ENCODE data around the gene CD40LG. TPM values are rescaled to one million over a fixed set of nuclear protein-coding genes. Genes with fewer than 3 reads are reported as not detected.
A peak's percentile ranks its signal among the peaks of the same experiment; 100 is the strongest.

Gene CD40LG
- total and polyA plus RNA-seq, 4 experiments from 2014 or later, result 68.4 to 137 (median 91.9) TPM

- H3K9me3 Mint-ChIP-seq, result no peaks in the 10 kb centered on the region
- CTCF ChIA-PET (ENCODE audit: partially characterized antibody), result interaction anchor here (0.7 to 1.6 kb wide), 6 partner anchors 13 to 267 kb away, joined by 3 to 4 read pairs (median 3); no protein-coding TSS in a partner anchor
- Histone ChIP-seq H3K9me3 (ENCODE audit: control insufficient read depth in 1 of 2, low read length in 2 of 2) (no peaks in the 10 kb centered on the region), H3K4me1 (ENCODE audit: insufficient read depth, low read length) (peaks cover 91% of the 10 kb centered on the region), H3K4me3 (ENCODE audit: low read length in 2 of 2) (peak overlapping the region in 1 of 2 donors; percentile 50), H3K27me3 (ENCODE audit: insufficient read depth, low read length) (no peaks in the 10 kb centered on the region), H3K27ac (ENCODE audit: low read depth, low read length) (peak overlapping the region; percentile 58), H3K36me3 (ENCODE audit: insufficient read depth, low read length) (no peaks in the 10 kb centered on the region)
- peaks cover 54 to 89% (median 76%) of the 10 kb centered on the region in 4 donors for H3K4me1 Mint-ChIP-seq
- H3K36me3 Mint-ChIP-seq, result peaks cover 0 to 2% of the 10 kb centered on the region in 2 donors
- H3K4me3 Mint-ChIP-seq, result peak overlapping the region; percentile 78 to 93 (median 88)
- DNase-seq, result peak in 1 of 5 donors; percentile 50
- POLR2A ChIA-PET (ENCODE audit: partially characterized antibody), result interaction anchor here (0.8 to 3.2 kb wide), 14 partner anchors 11 to 55 kb away, joined by 3 to 32 read pairs (median 6); no protein-coding TSS in a partner anchor
- no peaks in the 10 kb centered on the region for H3K27me3 Mint-ChIP-seq
- intact Hi-C loops (cut with micrococcal nuclease), result no loop called here
- H3K27ac Mint-ChIP-seq, result peak overlapping the region; percentile 77 to 95 (median 93)
These were observed 8.3 kb upstream of the CD40LG start for GRCh38 chrX:136639506-136640176.

- Histone ChIP-seq H3K4me3 (ENCODE audit: low read length in 2 of 2) (no peak overlapping the region), H3K9me3 (ENCODE audit: control insufficient read depth in 1 of 2, low read length in 2 of 2) (no peaks in the 10 kb centered on the region), H3K4me1 (ENCODE audit: insufficient read depth, low read length) (peaks cover 82% of the 10 kb centered on the region), H3K27me3 (ENCODE audit: insufficient read depth, low read length) (no peaks in the 10 kb centered on the region), H3K36me3 (ENCODE audit: insufficient read depth, low read length) (no peaks in the 10 kb centered on the region), H3K27ac (ENCODE audit: low read depth, low read length) (peak overlapping the region; percentile 48)
- Mint-ChIP-seq H3K4me1 (peaks cover 51 to 87% (median 69%) of the 10 kb centered on the region in 4 donors), H3K36me3 (peaks cover 0 to 5% of the 10 kb centered on the region in 2 donors), H3K27ac (peak overlapping the region; percentile 61 to 97 (median 92)), H3K4me3 (peak overlapping the region; percentile 51 to 90 (median 64)), H3K27me3 (no peaks in the 10 kb centered on the region), H3K9me3 (no peaks in the 10 kb centered on the region)
- CTCF ChIA-PET (ENCODE audit: partially characterized antibody), result interaction anchor here (1.0 to 3.8 kb wide), 3 partner anchors 8 to 34 kb away, joined by 3 to 11 read pairs (median 4); no protein-coding TSS in a partner anchor
- POLR2A ChIA-PET (ENCODE audit: partially characterized antibody), result interaction anchor here (1.0 to 4.8 kb wide), 4 partner anchors 8 to 16 kb away, joined by 3 to 40 read pairs (median 14); no protein-coding TSS in a partner anchor
- intact Hi-C loops (cut with micrococcal nuclease), result no loop called here
- peak in 1 of 5 donors; percentile 37 for DNase-seq
These were observed 4.7 kb upstream of the CD40LG start for GRCh38 chrX:136643243-136643642.

GRCh38 chrX:136646602-136647239, 1.2 kb upstream of the CD40LG start:
- H3K27me3 ChIP-seq (ENCODE audit: insufficient read depth, low read length), result no peaks in the 10 kb centered on the region
- Mint-ChIP-seq H3K4me3 (peak overlapping the region; percentile 89 to 99 (median 97)), H3K27ac (peak overlapping the region; percentile 66 to 97 (median 91)), H3K27me3 (no peaks in the 10 kb centered on the region), H3K4me1 (peaks cover 34 to 60% (median 43%) of the 10 kb centered on the region in 4 donors), H3K36me3 (peaks cover 31 to 37% of the 10 kb centered on the region in 2 donors), H3K9me3 (no peaks in the 10 kb centered on the region)
- intact Hi-C loops (cut with micrococcal nuclease), result loop anchor here (1.0 to 2.0 kb wide), 5 partner anchors 11 to 48 kb away; no protein-coding TSS in a partner anchor
- ChIA-PET POLR2A (ENCODE audit: partially characterized antibody) (interaction anchor here (0.8 to 4.8 kb wide), 17 partner anchors 8 to 49 kb away, joined by 3 to 40 read pairs (median 5); no protein-coding TSS in a partner anchor), CTCF (ENCODE audit: partially characterized antibody) (interaction anchor here (0.7 to 3.8 kb wide), 4 partner anchors 11 to 38 kb away, joined by 3 to 11 read pairs (median 3); no protein-coding TSS in a partner anchor)
- peak overlapping the region in 1 of 2 donors; percentile 3 for H3K4me3 ChIP-seq (ENCODE audit: low read length in 2 of 2)
- peaks cover 52% of the 10 kb centered on the region for H3K4me1 ChIP-seq (ENCODE audit: insufficient read depth, low read length)
- H3K36me3 ChIP-seq (ENCODE audit: insufficient read depth, low read length), result peaks cover 15% of the 10 kb centered on the region
- peak; percentile 60 to 79 (median 64) for DNase-seq
- H3K27ac ChIP-seq (ENCODE audit: low read depth, low read length), result peak overlapping the region; percentile 82
- no peaks in the 10 kb centered on the region for H3K9me3 ChIP-seq (ENCODE audit: control insufficient read depth in 1 of 2, low read length in 2 of 2)

GRCh38 chrX:136650811-136651210, 2.9 kb downstream of the CD40LG start:
- Histone ChIP-seq H3K27ac (ENCODE audit: low read depth, low read length) (peak overlapping the region; percentile 82), H3K36me3 (ENCODE audit: insufficient read depth, low read length) (peaks cover 50% of the 10 kb centered on the region), H3K4me3 (ENCODE audit: low read length in 2 of 2) (peak overlapping the region; percentile 84), H3K9me3 (ENCODE audit: control insufficient read depth in 1 of 2, low read length in 2 of 2) (no peaks in the 10 kb centered on the region), H3K27me3 (ENCODE audit: insufficient read depth, low read length) (no peaks in the 10 kb centered on the region), H3K4me1 (ENCODE audit: insufficient read depth, low read length) (peaks cover 52% of the 10 kb centered on the region)
- ChIA-PET POLR2A (ENCODE audit: partially characterized antibody) (interaction anchor here (0.6 to 7.5 kb wide), 19 partner anchors 9 to 229 kb away, joined by 3 to 148 read pairs (median 28); partner anchors contain the start of gene RBMX), CTCF (ENCODE audit: partially characterized antibody) (interaction anchor here (0.9 to 4.5 kb wide), 5 partner anchors 8 to 43 kb away, joined by 3 to 30 read pairs (median 8); no protein-coding TSS in a partner anchor)
- intact Hi-C loops (cut with micrococcal nuclease), result loop anchor here (1.0 kb wide), 1 partner anchor 8 kb away; no protein-coding TSS in a partner anchor
- H3K4me3 Mint-ChIP-seq, result peak overlapping the region; percentile 89 to 99 (median 97)
- peaks cover 28 to 69% (median 36%) of the 10 kb centered on the region in 4 donors for H3K4me1 Mint-ChIP-seq
- H3K27ac Mint-ChIP-seq, result peak overlapping the region; percentile 48 to 95 (median 73)
- H3K27me3 Mint-ChIP-seq, result no peaks in the 10 kb centered on the region
- no peaks in the 10 kb centered on the region for H3K9me3 Mint-ChIP-seq
- DNase-seq, result no peak
- peaks cover 68 to 76% of the 10 kb centered on the region in 2 donors for H3K36me3 Mint-ChIP-seq

- no peaks in the 10 kb centered on the region for H3K9me3 ChIP-seq (ENCODE audit: control insufficient read depth in 1 of 2, low read length in 2 of 2)
- Mint-ChIP-seq H3K9me3 (no peaks in the 10 kb centered on the region), H3K27me3 (no peaks in the 10 kb centered on the region), H3K4me3 (peak overlapping the region; percentile 89 to 99 (median 97)), H3K36me3 (peaks cover 88 to 98% of the 10 kb centered on the region in 2 donors), H3K27ac (peak overlapping the region; percentile 66 to 95 (median 90)), H3K4me1 (peaks cover 27 to 70% (median 38%) of the 10 kb centered on the region in 4 donors)
- peak in 1 of 5 donors; percentile 62 for DNase-seq
- intact Hi-C loops (cut with micrococcal nuclease), result loop anchor here (2.0 kb wide), 2 partner anchors 18 to 44 kb away; no protein-coding TSS in a partner anchor
- peak overlapping the region; percentile 82 for H3K27ac ChIP-seq (ENCODE audit: low read depth, low read length)
- H3K27me3 ChIP-seq (ENCODE audit: insufficient read depth, low read length), result no peaks in the 10 kb centered on the region
- peak overlapping the region; percentile 84 for H3K4me3 ChIP-seq (ENCODE audit: low read length in 2 of 2)
- CTCF ChIA-PET (ENCODE audit: partially characterized antibody), result interaction anchor here (0.6 to 4.5 kb wide), 8 partner anchors 22 to 191 kb away, joined by 3 to 25 read pairs (median 4); no protein-coding TSS in a partner anchor
- POLR2A ChIA-PET (ENCODE audit: partially characterized antibody), result interaction anchor here (0.8 to 7.5 kb wide), 20 partner anchors 7 to 227 kb away, joined by 3 to 148 read pairs (median 21); partner anchors contain the start of gene RBMX
- H3K36me3 ChIP-seq (ENCODE audit: insufficient read depth, low read length), result peaks cover 62% of the 10 kb centered on the region
- peaks cover 55% of the 10 kb centered on the region for H3K4me1 ChIP-seq (ENCODE audit: insufficient read depth, low read length)
These were observed 5.1 kb downstream of the CD40LG start for GRCh38 chrX:136652822-136653723.

Measured in CD4-positive, alpha-beta memory T cell (primary cell).